Natural killer cell treated with Interleukin-12 subunit alpha and Interleukin-12 subunit beta and Interleukin-15 and Interleukin-18, amount 100 ng/mL, for 72 hours (primary cell): ENCODE measurements around the gene REV3L. TPM values are rescaled to one million over a fixed set of nuclear protein-coding genes. Genes with fewer than 3 reads are reported as not detected.

Source experiments
- ATAC-seq, 2 donors: fragments of 150-1000 bp; cut with Tn5 transposase in 1 of 2; sonication (Bioruptor Pico), chemical (Tn5 transposase) in 1 of 2; 2 replicates each; pipeline ENCODE4 v1.10.0; 2021
- DNase-seq: peaks from one replicate; pipeline ENCODE4 v3.0.0; 2022; ENCODE audit warnings: low spot score
- H3K27ac Mint-ChIP-seq, 2 donors: 1 replicate in 1 of 2; 2 replicates in 1 of 2; pipeline ENCODE4 v1.8.0; 2022; ENCODE audit warnings: mixed read lengths in 2 of 2, mild to moderate bottlenecking in 1 of 2, moderate library complexity in 1 of 2
- H3K27me3 Mint-ChIP-seq, 2 donors: 1 replicate in 1 of 2; 2 replicates in 1 of 2; pipeline ENCODE4 v1.8.0; 2022; ENCODE audit warnings: mixed read lengths in 2 of 2
- H3K36me3 Mint-ChIP-seq: one replicate; pipeline ENCODE4 v1.8.0; 2022; ENCODE audit warnings: mixed read lengths
- H3K4me1 Mint-ChIP-seq, 2 donors: 1 replicate in 1 of 2; 2 replicates in 1 of 2; pipeline ENCODE4 v1.8.0; 2022; ENCODE audit warnings: low read depth in 2 of 2, mixed read lengths in 2 of 2, mild to moderate bottlenecking in 1 of 2
- H3K4me3 Mint-ChIP-seq: one replicate; pipeline ENCODE4 v1.8.0; 2022; ENCODE audit warnings: mixed read lengths
- H3K9me3 Mint-ChIP-seq: 2 replicates; pipeline ENCODE4 v1.8.0; 2022; ENCODE audit warnings: mixed read lengths
- total RNA-seq, 2 donors: library from RNA; stranded (reverse); gene quantifications; one replicate each; pipeline ENCODE4 v1.2.3, GENCODE V29; 2022

The REV3L gene
- total RNA-seq, 2 donors from 2014 or later = 12.8 to 31.0 TPM

- DNase-seq (no peak), ATAC-seq (no peak)
- no peaks in the 10 kb centered on the region for H3K36me3 Mint-ChIP-seq
- peaks cover 8 to 13% of the 10 kb centered on the region in 2 donors for H3K4me1 Mint-ChIP-seq
- no peaks in the 10 kb centered on the region for H3K9me3 Mint-ChIP-seq
- no peak overlapping the region for H3K27ac Mint-ChIP-seq
- no peaks in the 10 kb centered on the region for H3K27me3 Mint-ChIP-seq
- no peak overlapping the region for H3K4me3 Mint-ChIP-seq
These were observed 37.2 kb downstream of the REV3L start for GRCh38 chr6:111445861-111446267.

- no peak overlapping the region for H3K4me3 Mint-ChIP-seq
- H3K27me3 Mint-ChIP-seq = no peaks in the 10 kb centered on the region
- ATAC-seq = no peak
- H3K27ac Mint-ChIP-seq = no peak overlapping the region
- no peak for DNase-seq
- no peaks in the 10 kb centered on the region for H3K36me3 Mint-ChIP-seq
- H3K4me1 Mint-ChIP-seq = peaks cover 8 to 13% of the 10 kb centered on the region in 2 donors
- H3K9me3 Mint-ChIP-seq = no peaks in the 10 kb centered on the region
These were observed 38.2 kb downstream of the REV3L start for GRCh38 chr6:111444794-111445193.

- Mint-ChIP-seq H3K4me1 (peaks cover 8 to 13% of the 10 kb centered on the region in 2 donors), H3K4me3 (no peak overlapping the region), H3K27ac (no peak overlapping the region), H3K36me3 (no peaks in the 10 kb centered on the region), H3K27me3 (no peaks in the 10 kb centered on the region), H3K9me3 (no peaks in the 10 kb centered on the region)
- ATAC-seq = no peak
- no peak for DNase-seq
These were observed 41.3 kb downstream of the REV3L start for GRCh38 chr6:111441678-111442243.

- Mint-ChIP-seq H3K4me1 (peaks cover 20 to 25% of the 10 kb centered on the region in 2 donors), H3K36me3 (no peaks in the 10 kb centered on the region), H3K4me3 (no peak overlapping the region), H3K27ac (no peak overlapping the region), H3K27me3 (no peaks in the 10 kb centered on the region), H3K9me3 (no peaks in the 10 kb centered on the region)
- ATAC-seq (no peak), DNase-seq (no peak)
These were observed 43.8 kb downstream of the REV3L start for GRCh38 chr6:111439171-111439570.

- H3K27ac Mint-ChIP-seq = no peak overlapping the region
- H3K27me3 Mint-ChIP-seq = no peaks in the 10 kb centered on the region
- DNase-seq (no peak), ATAC-seq (no peak)
- no peak overlapping the region for H3K4me3 Mint-ChIP-seq
- H3K36me3 Mint-ChIP-seq = no peaks in the 10 kb centered on the region
- H3K4me1 Mint-ChIP-seq = peaks cover 28 to 33% of the 10 kb centered on the region in 2 donors
- no peaks in the 10 kb centered on the region for H3K9me3 Mint-ChIP-seq
These were observed 45.4 kb downstream of the REV3L start for GRCh38 chr6:111437573-111437972.

- Mint-ChIP-seq H3K9me3 (peaks cover 9% of the 10 kb centered on the region), H3K27me3 (no peaks in the 10 kb centered on the region), H3K4me1 (peaks cover 37 to 49% of the 10 kb centered on the region in 2 donors), H3K4me3 (no peak overlapping the region), H3K36me3 (peaks cover 13% of the 10 kb centered on the region), H3K27ac (peak overlapping the region in 1 of 2 donors; percentile 18)
- DNase-seq (no peak), ATAC-seq (no peak)
These were observed 50.5 kb downstream of the REV3L start for GRCh38 chr6:111432511-111432910.

- DNase-seq (no peak), ATAC-seq (no peak)
- no peaks in the 10 kb centered on the region for H3K27me3 Mint-ChIP-seq
- peaks cover 15% of the 10 kb centered on the region for H3K36me3 Mint-ChIP-seq
- no peak overlapping the region for H3K27ac Mint-ChIP-seq
- peaks cover 37 to 51% of the 10 kb centered on the region in 2 donors for H3K4me1 Mint-ChIP-seq
- H3K4me3 Mint-ChIP-seq = no peak overlapping the region
- H3K9me3 Mint-ChIP-seq = peaks cover 9% of the 10 kb centered on the region
These were observed 52.2 kb downstream of the REV3L start for GRCh38 chr6:111430605-111431376.

- DNase-seq (no peak), ATAC-seq (no peak)
- Mint-ChIP-seq H3K9me3 (peaks cover 9% of the 10 kb centered on the region), H3K4me1 (peaks cover 32 to 42% of the 10 kb centered on the region in 2 donors), H3K27me3 (no peaks in the 10 kb centered on the region), H3K36me3 (peaks cover 15% of the 10 kb centered on the region), H3K4me3 (no peak overlapping the region), H3K27ac (no peak overlapping the region)
These were observed 53.4 kb downstream of the REV3L start for GRCh38 chr6:111429571-111429970.

- Mint-ChIP-seq H3K27ac (no peak overlapping the region), H3K4me3 (no peak overlapping the region), H3K4me1 (peaks cover 34 to 50% of the 10 kb centered on the region in 2 donors), H3K27me3 (no peaks in the 10 kb centered on the region), H3K36me3 (peaks cover 15% of the 10 kb centered on the region), H3K9me3 (peaks cover 9% of the 10 kb centered on the region)
- DNase-seq (no peak), ATAC-seq (no peak)
These were observed 54.2 kb downstream of the REV3L start for GRCh38 chr6:111428811-111429210.

GRCh38 chr6:111427341-111428116 lies 55.5 kb downstream of the REV3L start:
- ATAC-seq (peak; percentile 81 to 95), DNase-seq (no peak)
- Mint-ChIP-seq H3K4me3 (peak overlapping the region; percentile 81), H3K27me3 (no peaks in the 10 kb centered on the region), H3K9me3 (peaks cover 9% of the 10 kb centered on the region), H3K27ac (peak overlapping the region in 1 of 2 donors; percentile 22), H3K4me1 (peaks cover 31 to 47% of the 10 kb centered on the region in 2 donors), H3K36me3 (peaks cover 15% of the 10 kb centered on the region)

GRCh38 chr6:111423960-111424846 lies 58.8 kb downstream of the REV3L start:
- ATAC-seq (no peak), DNase-seq (no peak)
- H3K9me3 Mint-ChIP-seq = peaks cover 9% of the 10 kb centered on the region
- no peaks in the 10 kb centered on the region for H3K27me3 Mint-ChIP-seq
- peaks cover 16 to 34% of the 10 kb centered on the region in 2 donors for H3K4me1 Mint-ChIP-seq
- H3K27ac Mint-ChIP-seq = peak overlapping the region in 1 of 2 donors; percentile 60
- H3K4me3 Mint-ChIP-seq = no peak overlapping the region
- peaks cover 15% of the 10 kb centered on the region for H3K36me3 Mint-ChIP-seq

- ATAC-seq = peak in 1 of 2 donors; percentile 17
- peak overlapping the region; percentile 7 for H3K4me3 Mint-ChIP-seq
- peaks cover 9% of the 10 kb centered on the region for H3K36me3 Mint-ChIP-seq
- no peaks in the 10 kb centered on the region for H3K27me3 Mint-ChIP-seq
- no peak overlapping the region for H3K27ac Mint-ChIP-seq
- peaks cover 16 to 28% of the 10 kb centered on the region in 2 donors for H3K4me1 Mint-ChIP-seq
- H3K9me3 Mint-ChIP-seq = peaks cover 2% of the 10 kb centered on the region
- DNase-seq = no peak
These were observed 59.9 kb downstream of the REV3L start for GRCh38 chr6:111423055-111423633.
